GM21786 (cell line): ENCODE measurements around the gene SLC38A9.

ENCODE experiments used
- ATAC-seq: cut with Tn5 transposase; IDR thresholded peaks from one replicate; pipeline ENCODE4 v1.9.1; 2021; ENCODE audit not compliant: unreplicated experiment

Gene SLC38A9

DNA sequence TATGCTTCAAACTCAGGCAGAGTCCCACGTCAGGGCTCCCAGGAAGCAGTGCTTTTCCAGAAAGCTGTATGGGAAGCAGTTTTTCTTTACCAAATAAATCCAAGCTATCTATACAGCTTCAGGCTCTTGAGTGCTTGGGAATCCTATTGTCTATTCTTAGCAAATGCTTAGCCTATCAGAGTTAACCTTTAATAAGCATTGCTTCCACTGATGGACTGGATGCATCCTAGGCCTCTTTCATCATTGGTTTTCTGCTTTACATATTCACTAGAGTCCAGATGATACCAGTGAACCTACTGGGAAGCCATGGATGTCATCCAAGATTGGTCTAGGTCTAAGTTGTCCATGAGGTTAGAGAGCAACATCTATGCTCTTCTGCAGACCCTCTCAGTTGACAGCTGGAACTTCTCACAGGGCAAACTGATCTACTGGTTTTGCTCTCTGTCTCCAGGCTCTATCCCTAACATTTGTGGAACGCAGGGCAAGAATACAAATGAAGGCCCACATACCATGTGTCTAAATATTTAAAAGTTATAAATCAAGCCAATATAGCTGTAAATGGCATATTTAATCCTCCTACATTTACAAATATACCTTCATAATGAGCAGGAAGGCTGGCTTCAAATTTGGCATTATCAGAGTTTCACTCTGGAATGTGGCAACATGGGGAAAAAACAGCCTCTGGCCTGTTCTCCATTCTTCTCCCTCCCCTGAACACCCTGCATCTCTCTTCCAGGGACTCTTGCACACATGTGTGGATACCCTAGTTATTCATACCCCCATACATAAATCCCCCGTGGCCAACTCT lies 127.5 kb downstream of the SLC38A9 start:
- ATAC-seq, result no peak

DNA sequence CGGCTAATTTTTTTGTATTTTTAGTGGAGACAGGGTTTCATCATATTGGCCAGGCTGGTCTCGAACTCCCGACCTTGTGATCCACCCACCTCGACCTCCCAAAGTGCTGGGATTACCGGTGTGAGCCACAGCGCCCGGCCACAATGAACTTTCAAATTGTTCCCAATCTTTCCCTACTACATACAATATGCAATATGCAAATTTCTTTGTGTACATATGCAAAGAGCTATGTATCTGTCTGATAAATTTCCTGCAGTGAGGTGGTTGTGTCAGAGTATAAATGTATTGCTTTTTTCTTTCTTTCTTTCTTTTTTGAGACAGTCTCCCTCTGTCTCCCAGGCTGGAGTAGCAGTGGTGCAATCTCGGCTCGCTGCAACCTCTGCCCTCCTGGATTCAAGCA lies 128.5 kb downstream of the SLC38A9 start:
- no peak for ATAC-seq

DNA sequence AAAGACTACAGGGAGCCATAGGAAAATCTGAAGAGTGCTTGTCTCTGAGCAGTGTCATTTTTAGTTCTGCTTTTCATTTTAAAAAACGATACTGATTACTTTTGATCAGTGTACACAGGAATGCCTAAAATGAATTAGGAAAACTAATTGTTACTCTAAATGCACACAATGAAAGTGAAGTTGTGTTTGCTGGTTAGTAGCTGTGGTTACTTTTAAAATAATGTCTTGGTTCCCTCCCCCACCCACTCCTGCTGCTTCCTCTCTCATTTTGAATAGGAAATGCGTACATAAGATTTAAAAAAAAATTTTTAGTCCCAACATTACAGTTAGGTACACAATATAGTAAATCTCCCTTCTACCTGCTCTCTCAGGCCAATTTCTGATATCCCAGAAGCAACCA lies 129.9 kb downstream of the SLC38A9 start:
- ATAC-seq, result no peak

DNA sequence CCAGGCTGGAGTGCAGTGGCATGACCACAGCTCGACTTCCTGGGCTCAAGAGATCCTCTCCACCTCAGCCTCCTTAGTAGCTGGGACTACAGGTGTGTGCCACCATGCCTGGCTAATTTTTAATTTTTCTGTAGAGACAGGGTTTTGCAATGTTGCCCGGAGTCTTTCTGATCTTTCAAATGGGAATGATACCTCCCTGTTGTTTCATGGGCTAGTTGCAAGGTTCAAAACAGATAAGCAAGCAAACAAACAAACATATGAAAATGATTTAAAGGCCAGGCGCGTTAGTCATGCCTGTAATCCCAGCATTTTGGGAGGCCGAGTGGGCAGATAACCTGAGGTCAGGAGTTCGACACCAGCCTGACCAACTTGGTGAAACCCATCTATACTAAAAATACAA lies 132.1 kb downstream of the SLC38A9 start:
- ATAC-seq, result no peak

DNA sequence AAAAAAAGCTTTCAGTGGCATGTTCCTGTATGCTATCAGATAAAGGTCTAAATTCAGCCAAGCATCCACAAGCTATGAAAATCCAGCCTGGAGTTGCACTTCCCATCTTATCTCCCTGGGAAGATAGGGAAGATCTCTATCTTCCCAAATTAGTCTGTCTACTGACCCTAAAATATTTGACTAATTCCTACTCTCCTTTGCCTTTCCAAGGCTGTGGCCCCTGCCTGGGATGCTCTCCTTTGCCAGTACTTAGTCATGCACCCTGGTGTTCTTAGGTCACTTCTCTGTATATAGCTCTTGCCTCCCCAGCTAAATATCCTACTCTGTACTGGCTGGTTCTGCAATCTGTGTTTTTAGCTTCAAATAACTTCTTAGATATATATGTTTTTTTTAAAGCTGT lies 133.4 kb downstream of the SLC38A9 start:
- ATAC-seq, result no peak

DNA sequence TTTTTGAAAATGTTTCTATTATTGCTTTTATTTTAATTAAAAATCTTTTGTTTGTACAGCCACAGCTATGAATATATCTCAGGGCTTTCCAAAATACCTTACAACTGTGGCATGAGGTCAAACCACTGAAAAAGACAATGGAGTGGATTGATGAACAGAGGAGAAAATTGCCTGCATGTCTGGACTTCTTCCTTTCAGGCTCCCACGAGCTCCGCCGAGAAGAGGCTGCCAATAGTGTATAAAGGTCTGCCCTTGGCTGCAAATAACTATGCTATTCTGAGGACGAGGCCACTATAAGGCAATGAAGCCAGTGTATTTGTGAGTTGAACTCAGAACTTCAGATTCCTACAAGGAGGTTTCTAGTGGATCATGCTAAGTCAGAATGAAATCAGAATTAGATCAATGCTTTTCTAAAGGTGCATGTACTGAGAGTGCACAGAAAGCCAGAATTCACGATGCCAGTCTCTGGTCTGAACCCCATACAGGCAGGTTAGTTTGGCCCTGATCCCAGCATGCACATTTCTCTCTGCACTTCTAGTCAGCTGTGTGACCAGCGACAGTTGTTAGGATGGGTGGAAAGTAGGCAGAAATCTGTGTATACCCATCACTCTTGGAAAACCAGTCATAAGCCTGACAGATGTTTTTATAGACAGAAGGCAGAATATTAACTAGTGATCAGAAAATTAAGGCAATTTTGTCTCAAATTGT lies 134.6 kb downstream of the SLC38A9 start:
- no peak for ATAC-seq

DNA sequence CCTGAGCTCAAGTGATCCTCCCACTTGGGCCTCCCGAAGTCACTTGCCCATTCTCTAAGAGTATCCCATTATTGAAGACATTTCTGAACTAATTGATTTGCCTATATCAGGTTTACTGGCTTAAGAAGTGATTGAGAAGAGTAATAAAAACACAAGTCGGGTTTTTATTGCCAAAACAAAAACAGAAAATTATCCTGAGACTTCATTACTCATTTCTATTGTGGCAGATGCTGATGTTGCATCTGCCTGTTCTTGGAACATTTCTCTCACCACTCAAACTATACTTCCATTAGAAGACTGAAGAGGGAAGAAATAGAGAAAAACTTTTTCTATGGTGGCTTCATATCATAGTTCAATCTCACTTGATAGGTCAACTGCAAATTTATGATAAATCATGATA lies 135.5 kb downstream of the SLC38A9 start:
- no peak for ATAC-seq
